Smooth muscle cell of the brain vasculature (primary cell): Measurements from ENCODE around the gene HIF1AN.
A peak's percentile ranks its signal among the peaks of the same experiment; 100 is the strongest.

Experiments used
- DNase-seq: peaks from one replicate; pipeline ENCODE4 v3.0.0-alpha.2; 2012; ENCODE audit warnings: low read depth, low spot score

The HIF1AN gene

DNA sequence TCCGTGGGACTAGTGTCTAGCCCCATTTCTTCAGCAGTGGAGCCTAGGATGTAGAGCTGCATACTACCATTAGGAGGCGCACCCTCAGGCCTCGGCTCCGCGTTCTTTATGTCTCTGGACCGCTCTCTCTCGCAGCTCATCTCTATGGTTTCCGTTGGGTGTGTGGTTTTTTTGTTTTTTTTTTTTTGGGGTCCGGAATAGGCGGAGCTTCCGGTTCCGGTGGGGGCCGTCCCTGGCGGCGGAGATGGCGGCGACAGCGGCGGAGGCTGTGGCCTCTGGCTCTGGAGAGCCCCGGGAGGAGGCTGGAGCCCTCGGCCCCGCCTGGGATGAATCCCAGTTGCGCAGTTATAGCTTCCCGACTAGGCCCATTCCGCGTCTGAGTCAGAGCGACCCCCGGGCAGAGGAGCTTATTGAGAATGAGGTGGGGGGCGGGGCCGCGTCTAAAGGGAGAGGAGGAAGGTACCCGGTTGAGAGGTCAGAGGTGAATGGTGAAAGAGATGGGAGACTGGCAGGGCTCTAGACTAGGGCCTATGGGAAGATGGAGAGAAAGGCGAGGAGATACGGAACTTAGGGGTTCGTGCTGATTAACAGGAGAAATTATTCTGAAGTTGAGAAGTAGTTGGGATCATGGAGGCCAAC, at the start of gene HIF1AN:
HIF1AN (plus strand) TSS at position 229 of the 639 bp plus-strand sequence; CDS start at position 245, 16 bp downstream.
- DNase-seq = peak; percentile 92

DNA sequence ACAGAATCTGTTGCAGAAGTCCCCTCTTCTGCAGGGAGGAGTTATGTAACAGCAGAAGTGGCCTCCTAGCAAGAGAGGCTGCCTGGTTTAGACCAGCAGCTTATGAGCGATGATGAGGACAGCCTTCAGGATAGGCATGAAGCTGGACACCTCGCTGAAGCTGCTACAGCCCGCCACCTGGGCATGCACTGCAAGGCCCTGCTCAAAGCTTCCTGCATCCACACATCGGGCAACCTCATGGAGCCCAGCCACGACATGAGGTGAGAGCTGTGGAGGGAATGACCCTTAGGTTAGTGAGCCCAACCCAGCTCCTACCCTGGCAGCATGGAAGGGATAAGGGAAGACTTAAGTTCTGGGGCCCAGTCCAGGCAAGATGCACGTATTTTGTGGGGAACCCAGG, 48.2 kb upstream of the HIF1AN start:
- no peak for DNase-seq

DNA sequence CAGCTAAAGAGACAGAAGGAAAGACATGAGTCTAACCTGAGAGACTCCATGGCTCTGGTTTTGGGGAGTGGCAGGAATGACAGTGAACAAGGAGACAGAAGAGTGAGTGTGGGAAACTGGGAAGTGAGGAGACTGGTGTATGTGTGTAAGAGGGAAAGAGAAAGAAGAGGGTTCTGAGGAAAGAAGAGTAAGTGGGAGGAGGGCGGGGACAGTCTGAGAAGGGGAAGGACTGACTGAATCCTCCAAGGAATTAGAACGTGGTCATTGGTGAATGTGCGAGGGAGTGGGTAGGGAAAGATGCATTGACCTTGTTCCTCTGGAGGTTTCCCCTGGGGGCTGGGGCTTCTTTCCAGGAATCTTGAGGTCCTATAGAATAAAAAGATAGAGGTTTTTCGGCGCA, 46.3 kb upstream of the HIF1AN start:
- DNase-seq = no peak

- no peak for DNase-seq
Observed at GRCh38 chr10:100490531-100490930, 45.2 kb upstream of the HIF1AN start.

DNA sequence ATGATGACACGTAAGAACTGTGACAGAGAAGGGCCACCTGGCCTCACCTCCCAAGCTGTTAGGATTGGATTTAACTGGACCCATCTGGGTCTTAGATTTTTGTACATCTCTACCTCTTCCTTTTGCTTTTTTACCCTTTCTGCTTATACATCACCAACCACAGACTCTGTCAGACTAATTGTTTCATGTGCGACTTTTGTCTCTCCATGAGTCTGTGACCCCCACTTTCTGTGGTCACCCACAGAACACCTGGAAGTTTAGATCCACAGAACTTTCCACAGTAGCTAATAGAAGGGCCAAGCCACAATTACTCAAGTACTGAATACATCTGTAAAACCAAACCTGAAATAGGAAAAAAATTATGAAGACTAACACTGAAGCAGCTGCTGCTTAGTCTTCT, 39.2 kb upstream of the HIF1AN start:
- DNase-seq = no peak

- no peak for DNase-seq
Observed at GRCh38 chr10:100498059-100498458, 37.7 kb upstream of the HIF1AN start.

GRCh38 chr10:100501423-100501822, 34.3 kb upstream of the HIF1AN start:
- DNase-seq = no peak

DNA sequence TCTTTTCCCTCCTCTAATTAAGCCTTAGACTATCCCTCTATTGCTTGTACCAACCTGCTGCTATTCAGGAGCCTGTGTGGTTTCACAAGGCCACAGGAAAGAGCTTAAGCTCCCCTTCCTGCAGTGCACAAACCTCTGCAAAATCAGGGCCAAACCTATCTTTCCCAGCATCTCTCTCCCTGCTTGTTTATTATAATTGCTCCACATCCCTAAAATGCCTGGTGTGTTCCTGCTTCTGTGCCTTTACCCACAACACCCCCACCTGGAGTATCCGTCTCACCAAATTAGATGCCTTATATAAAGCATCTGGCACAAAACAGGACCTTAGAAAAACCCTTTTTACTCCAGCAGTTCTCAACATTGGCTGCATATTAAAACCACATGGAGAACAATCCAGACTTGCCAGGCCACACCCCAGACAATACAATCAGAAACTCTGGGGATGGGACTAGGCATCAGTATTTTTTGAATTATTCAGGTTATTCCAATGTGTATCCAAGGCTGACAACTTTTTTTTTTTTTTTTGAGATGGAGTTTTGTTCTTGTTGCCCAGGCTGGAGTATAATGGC, 32.7 kb upstream of the HIF1AN start:
- DNase-seq = no peak

GRCh38 chr10:100504096-100504495, 31.6 kb upstream of the HIF1AN start:
- no peak for DNase-seq

- DNase-seq = no peak
Observed at GRCh38 chr10:100505164-100505563, 30.6 kb upstream of the HIF1AN start.

- no peak for DNase-seq
Observed at GRCh38 chr10:100506596-100507356, 29.0 kb upstream of the HIF1AN start.

DNA sequence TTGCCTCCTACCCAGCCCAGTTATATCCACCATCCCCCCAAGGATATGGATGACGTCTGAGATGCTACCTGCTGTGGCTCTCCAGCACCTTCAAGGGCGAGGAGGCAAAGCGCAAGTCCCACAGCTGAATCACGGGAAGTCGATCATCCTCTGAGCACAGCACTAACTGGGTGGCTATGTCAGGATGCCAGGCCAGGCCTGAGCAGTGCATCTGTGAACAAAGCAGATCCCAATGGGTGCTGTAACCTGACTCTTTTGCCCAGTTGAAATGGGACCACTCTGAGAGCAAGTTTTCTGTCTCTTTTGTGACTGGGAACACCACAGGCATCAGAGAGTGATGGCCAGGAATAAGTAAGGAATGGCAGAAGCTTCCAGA, 28.4 kb upstream of the HIF1AN start:
- no peak for DNase-seq

DNA sequence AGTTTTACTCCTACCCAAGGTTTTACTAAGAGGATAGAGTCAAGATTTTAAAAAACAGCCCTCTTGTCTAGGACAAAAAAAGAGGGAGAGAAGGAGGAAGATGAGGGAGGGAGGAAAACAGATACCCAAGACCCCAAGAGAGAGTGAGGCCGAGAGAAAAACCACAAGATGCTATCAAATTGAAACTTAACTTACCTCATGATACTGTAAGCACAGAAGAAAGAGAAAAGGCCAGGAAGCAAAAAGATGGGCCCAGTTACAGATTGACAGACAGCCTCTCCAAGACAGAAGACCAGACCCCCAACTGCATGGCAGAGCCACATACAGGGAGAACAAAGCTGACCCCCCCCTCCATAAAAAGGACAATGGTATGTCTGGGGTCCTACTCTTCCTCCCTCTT, 27.5 kb upstream of the HIF1AN start:
- no peak for DNase-seq

- no peak for DNase-seq
Observed at GRCh38 chr10:100508691-100509150, 27.0 kb upstream of the HIF1AN start.

DNA sequence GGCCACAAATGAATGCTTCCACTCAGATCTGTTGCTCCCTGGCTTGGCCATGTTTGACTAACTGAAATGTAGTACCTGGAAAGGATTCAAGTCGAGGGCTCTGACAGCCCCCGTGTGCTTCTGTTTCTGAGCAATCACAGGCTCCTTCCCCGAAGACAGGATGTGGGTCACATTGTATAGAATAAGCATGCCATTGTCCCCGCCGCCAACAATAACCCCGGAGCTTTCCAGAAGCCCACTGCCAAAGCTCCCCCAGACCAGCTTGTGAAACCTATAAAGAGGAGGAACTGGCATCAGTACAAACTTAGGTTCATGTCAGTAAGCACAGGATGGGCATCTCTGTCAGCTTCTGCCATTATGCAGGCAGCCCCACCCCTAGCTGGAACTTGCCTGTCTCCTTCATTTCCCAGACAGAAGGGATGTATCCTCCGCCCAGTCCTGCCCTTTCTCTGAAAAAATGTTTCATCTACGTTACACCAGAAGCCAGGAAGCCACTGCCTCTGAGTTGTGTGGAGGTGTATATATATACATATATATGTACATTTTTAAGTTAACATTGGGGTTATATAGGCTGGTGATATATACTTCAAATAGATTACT, 26.4 kb upstream of the HIF1AN start:
- DNase-seq = no peak

- DNase-seq = no peak
Observed at GRCh38 chr10:100510533-100511308, 25.0 kb upstream of the HIF1AN start.

DNA sequence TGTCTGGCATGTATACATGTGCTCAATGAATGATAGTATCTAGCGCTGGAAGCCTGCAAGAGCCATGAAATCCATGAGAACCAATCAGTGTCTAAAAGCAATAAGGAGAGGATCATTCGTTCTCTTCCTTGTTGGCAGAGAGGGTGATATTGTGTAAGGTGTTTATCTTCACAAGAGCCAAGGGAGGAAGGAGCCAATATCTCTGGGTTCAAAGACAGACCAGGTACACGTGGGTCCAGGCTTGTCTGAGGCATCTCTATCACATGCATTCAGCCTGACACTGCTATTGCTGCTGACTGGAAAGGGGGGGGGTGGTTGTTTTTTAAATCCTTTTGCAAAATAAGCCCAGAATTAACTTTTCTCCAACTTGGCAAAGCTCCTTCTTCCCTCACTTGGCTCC, 20.1 kb upstream of the HIF1AN start:
- no peak for DNase-seq

DNA sequence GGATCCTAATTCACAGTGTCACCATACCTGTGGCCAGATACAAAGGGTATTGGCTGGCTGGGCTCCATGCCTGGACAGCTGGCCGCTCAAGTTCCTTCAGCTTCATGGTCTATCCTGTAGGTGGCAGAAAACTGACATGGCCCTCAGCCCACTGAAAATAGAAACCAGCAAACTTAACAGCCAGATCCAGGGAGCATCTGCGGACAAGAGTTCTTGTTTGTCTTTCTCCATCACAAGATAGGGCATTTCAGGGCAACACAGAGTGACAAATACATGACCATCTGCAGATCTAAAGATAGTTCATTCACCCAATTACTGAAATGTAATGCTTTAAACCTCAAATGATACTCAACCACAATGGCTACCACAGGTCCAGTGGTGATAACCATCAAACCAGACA, 18.9 kb upstream of the HIF1AN start:
- DNase-seq = no peak

- no peak for DNase-seq
Observed at GRCh38 chr10:100518761-100519241, 16.9 kb upstream of the HIF1AN start.

DNA sequence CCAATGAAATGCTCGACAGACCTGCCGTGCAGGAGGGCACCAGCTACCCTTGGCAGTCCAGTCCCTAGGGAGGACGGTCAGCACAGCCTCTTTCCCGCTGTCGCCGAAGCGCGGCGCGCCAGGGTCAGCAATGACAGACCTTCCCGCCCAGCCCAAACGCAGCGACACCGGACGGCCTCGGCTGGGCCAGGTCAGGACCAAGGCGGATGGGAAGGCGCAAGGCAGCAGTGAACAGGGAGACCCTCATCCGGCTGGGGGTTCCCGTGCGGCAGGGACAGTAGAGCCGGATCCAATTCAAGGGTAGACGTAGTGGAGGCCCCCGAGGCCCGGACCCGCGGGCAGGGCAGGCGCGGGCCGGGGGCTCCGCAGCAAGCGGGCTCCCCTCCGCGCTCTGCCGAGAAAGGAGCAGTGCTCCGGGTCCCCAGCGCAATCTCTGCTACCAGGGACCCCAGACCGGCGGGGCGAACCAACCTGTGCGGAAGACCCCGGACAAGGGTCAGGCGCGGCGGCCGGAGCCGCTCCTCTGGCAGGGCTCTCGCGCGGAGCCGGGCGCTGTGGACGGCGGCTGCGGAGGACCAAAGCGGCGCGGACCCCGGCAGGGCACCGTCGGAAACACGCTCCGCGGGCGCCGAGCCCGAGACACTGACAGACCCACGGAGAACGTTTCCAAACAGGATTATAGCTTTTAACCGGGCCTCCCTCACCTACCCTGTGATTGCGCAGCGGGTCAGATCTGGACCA, 16.3 kb upstream of the HIF1AN start, which contains the start of gene SEC31B:
SEC31B (minus strand) TSS at position 551 of the 741 bp plus-strand sequence. CDS start 2,909 bp downstream, outside the sequence.
- no peak for DNase-seq

- no peak for DNase-seq
Observed at GRCh38 chr10:100520811-100521210, 14.9 kb upstream of the HIF1AN start.
